ENCODE results near the gene CERKL.

Gene CERKL

DNA sequence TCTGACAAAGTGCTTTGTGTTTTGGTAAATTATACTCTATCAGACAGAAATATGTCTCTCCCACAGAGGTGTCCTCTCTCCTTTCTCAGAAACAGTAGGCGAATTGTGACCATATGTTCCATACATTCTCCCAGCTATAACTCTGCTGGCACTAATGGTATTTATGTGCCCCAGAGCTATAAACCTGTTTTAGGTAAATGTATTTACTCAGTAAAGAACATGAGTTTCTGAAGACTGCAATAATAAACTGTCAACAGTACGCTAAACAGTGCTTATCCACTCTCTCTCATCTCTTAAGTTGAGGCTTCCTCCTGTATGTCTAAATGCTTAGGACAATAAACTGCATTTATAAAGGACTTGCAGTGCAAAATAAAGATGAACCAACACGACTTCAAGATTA is 141.2 kb downstream of the CERKL start:
- no peak for DNase-seq (ENCODE audit: low read depth)

DNA sequence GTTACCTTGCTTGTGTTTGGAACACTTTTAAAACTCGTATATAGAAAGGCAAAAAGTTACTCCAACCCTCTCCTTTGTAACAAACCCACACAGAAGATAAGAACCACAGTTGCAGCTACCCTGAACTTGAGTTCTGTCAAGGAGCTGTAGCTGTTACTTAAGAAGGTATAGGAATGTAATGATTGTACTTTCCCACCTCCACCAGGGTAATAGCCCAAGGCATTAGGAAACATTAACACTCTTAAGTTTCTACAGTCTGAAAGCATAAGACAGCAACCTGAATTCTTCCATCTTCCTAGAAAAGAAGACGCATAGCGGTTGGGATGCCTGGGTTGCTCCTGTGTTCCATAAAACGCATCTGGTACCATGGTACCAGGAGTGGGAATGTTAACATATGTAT is 156.7 kb downstream of the CERKL start:
- no peak for DNase-seq (ENCODE audit: low read depth)

DNA sequence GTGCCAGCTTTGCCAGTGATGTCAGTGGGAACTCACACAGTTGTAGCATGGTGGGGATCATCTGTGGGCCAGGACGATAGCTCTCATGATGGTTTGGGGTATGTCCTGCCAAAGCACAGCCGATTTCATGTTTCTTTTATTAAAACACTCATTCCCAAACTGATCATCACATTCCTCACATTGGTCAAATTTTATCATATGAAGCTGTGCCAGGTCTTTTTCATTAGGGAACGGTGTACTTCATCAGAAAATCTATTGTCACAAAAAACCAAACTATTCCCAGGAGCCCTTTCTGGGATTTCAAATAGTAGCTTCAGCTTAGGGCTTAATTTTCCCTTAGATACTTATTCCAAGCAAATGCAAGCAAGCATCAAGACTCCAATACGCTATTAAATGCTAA is 157.7 kb downstream of the CERKL start:
- no peak for DNase-seq (ENCODE audit: low read depth)
